SK-N-MC (cell line): Measurements from ENCODE around the gene AQP5.

Source experiments
- DNase-seq: peaks from one replicate; pipeline ENCODE4 v3.0.0-alpha.2; 2011; ENCODE audit warnings: low read depth, low spot score
- H3K27ac ChIP-seq: fragments of 200-600 bp; sonication (generic); 2 replicates; pipeline ENCODE4 v1.5.1; 2016; ENCODE audit warnings: mixed run types
- H3K36me3 ChIP-seq: fragments of 200-600 bp; sonication (generic); 2 replicates; pipeline ENCODE4 v1.6.1; 2017; ENCODE audit warnings: antibody characterized with exemption, low read length, mixed read lengths; ENCODE audit not compliant: insufficient read depth
- H3K4me3 ChIP-seq: fragments of 200-600 bp; sonication (generic); 2 replicates; pipeline ENCODE4 v1.5.1; 2016
- H3K9ac ChIP-seq: fragments of 200-600 bp; sonication (generic); 2 replicates; pipeline ENCODE4 v1.8.0; 2017; ENCODE audit warnings: mixed run types, mixed read lengths; ENCODE audit not compliant: insufficient read length
- H3K9me3 ChIP-seq: fragments of 200-600 bp; sonication (generic); 2 replicates; pipeline ENCODE4 v1.6.1; 2017; ENCODE audit warnings: low read depth, mild to moderate bottlenecking, antibody characterized with exemption, low read length, moderate library complexity, mixed read lengths
- EZH2 ChIP-seq: fragments of 200-600 bp; sonication (generic); IDR thresholded peaks from one replicate; pipeline ENCODE4 v1.6.1; 2017; ENCODE audit warnings: antibody characterized with exemption
- FOXP2 ChIP-seq: optimal IDR thresholded peaks from 2 replicates; pipeline ENCODE3; 2011; ENCODE audit warnings: mild to moderate bottlenecking, moderate library complexity; ENCODE audit not compliant: insufficient read depth; ENCODE audit errors: extremely low read length, control extremely low read depth
- POLR2AphosphoS5 ChIP-seq: IDR thresholded peaks from 2 replicates; pipeline ENCODE4 v1.6.1; 2012; ENCODE audit warnings: mild to moderate bottlenecking, low read depth, low read length, borderline replicate concordance

AQP5 gene

GRCh38 chr12:49929581-49929980 is 32.1 kb upstream of the AQP5 start:
- no peaks in the 10 kb centered on the region for H3K36me3 ChIP-seq
- no peak overlapping the region for H3K27ac ChIP-seq
- no peaks in the 10 kb centered on the region for H3K9me3 ChIP-seq
- no peak overlapping the region for H3K4me3 ChIP-seq
- TF ChIP-seq EZH2 (no peak), FOXP2 (no peak), POLR2AphosphoS5 (no peak)
- DNase-seq: no peak
- H3K9ac ChIP-seq: no peak overlapping the region

- TF ChIP-seq EZH2: no peak
- TF ChIP-seq POLR2AphosphoS5: no peak
- no peak for TF ChIP-seq FOXP2
- Histone ChIP-seq H3K9ac (no peak overlapping the region), H3K36me3 (no peaks in the 10 kb centered on the region), H3K4me3 (no peak overlapping the region), H3K27ac (no peak overlapping the region), H3K9me3 (no peaks in the 10 kb centered on the region)
- no peak for DNase-seq
Measured at GRCh38 chr12:49930515-49931288, 31.0 kb upstream of the AQP5 start.

GRCh38 chr12:49932023-49932422 is 29.6 kb upstream of the AQP5 start:
- Histone ChIP-seq H3K4me3 (no peak overlapping the region), H3K9me3 (no peaks in the 10 kb centered on the region), H3K36me3 (no peaks in the 10 kb centered on the region), H3K9ac (no peak overlapping the region), H3K27ac (no peak overlapping the region)
- no peak for TF ChIP-seq FOXP2
- TF ChIP-seq POLR2AphosphoS5: no peak
- no peak for TF ChIP-seq EZH2
- DNase-seq: no peak

GRCh38 chr12:49932533-49933130 is 29.0 kb upstream of the AQP5 start:
- Histone ChIP-seq H3K4me3 (no peak overlapping the region), H3K9ac (no peak overlapping the region), H3K9me3 (no peaks in the 10 kb centered on the region), H3K36me3 (no peaks in the 10 kb centered on the region), H3K27ac (no peak overlapping the region)
- DNase-seq: no peak
- no peak for TF ChIP-seq POLR2AphosphoS5
- no peak for TF ChIP-seq FOXP2
- TF ChIP-seq EZH2: no peak

GRCh38 chr12:49933796-49934195 is 27.9 kb upstream of the AQP5 start:
- Histone ChIP-seq H3K9ac (no peak overlapping the region), H3K36me3 (no peaks in the 10 kb centered on the region), H3K9me3 (no peaks in the 10 kb centered on the region), H3K4me3 (no peak overlapping the region), H3K27ac (no peak overlapping the region)
- TF ChIP-seq FOXP2 (no peak), POLR2AphosphoS5 (no peak), EZH2 (no peak)
- DNase-seq: no peak

GRCh38 chr12:49934505-49934904 is 27.2 kb upstream of the AQP5 start:
- no peak overlapping the region for H3K9ac ChIP-seq
- no peaks in the 10 kb centered on the region for H3K9me3 ChIP-seq
- TF ChIP-seq POLR2AphosphoS5: no peak
- no peak for TF ChIP-seq EZH2
- no peak for TF ChIP-seq FOXP2
- H3K27ac ChIP-seq: no peak overlapping the region
- H3K4me3 ChIP-seq: no peak overlapping the region
- H3K36me3 ChIP-seq: no peaks in the 10 kb centered on the region
- DNase-seq: no peak

- DNase-seq: no peak
- TF ChIP-seq FOXP2: no peak
- TF ChIP-seq EZH2: no peak
- no peak for TF ChIP-seq POLR2AphosphoS5
- H3K27ac ChIP-seq: no peak overlapping the region
- no peak overlapping the region for H3K4me3 ChIP-seq
- no peak overlapping the region for H3K9ac ChIP-seq
- H3K9me3 ChIP-seq: no peaks in the 10 kb centered on the region
- H3K36me3 ChIP-seq: no peaks in the 10 kb centered on the region
Measured at GRCh38 chr12:49936925-49937324, 24.7 kb upstream of the AQP5 start.

- DNase-seq: no peak
- Histone ChIP-seq H3K9me3 (no peaks in the 10 kb centered on the region), H3K9ac (no peak overlapping the region), H3K4me3 (no peak overlapping the region), H3K27ac (no peak overlapping the region), H3K36me3 (no peaks in the 10 kb centered on the region)
- TF ChIP-seq POLR2AphosphoS5 (no peak), FOXP2 (no peak), EZH2 (no peak)
Measured at GRCh38 chr12:49937639-49938300, 23.9 kb upstream of the AQP5 start.

GRCh38 chr12:49939307-49939706 is 22.4 kb upstream of the AQP5 start:
- Histone ChIP-seq H3K36me3 (no peaks in the 10 kb centered on the region), H3K9ac (no peak overlapping the region), H3K4me3 (no peak overlapping the region), H3K9me3 (no peaks in the 10 kb centered on the region), H3K27ac (no peak overlapping the region)
- TF ChIP-seq POLR2AphosphoS5: no peak
- no peak for TF ChIP-seq FOXP2
- TF ChIP-seq EZH2: no peak
- DNase-seq: no peak
